DMS153 treated with DMSO at 0.1 percent for 48 hours (cell line): Measurements from ENCODE around the gene EFNA5.

Experiments used
- DNase-seq: peaks from one replicate; lab custom pipeline; 2025; ENCODE audit not compliant: unreplicated experiment; lab: John Stamatoyannopoulos, UW

Gene EFNA5

DNA sequence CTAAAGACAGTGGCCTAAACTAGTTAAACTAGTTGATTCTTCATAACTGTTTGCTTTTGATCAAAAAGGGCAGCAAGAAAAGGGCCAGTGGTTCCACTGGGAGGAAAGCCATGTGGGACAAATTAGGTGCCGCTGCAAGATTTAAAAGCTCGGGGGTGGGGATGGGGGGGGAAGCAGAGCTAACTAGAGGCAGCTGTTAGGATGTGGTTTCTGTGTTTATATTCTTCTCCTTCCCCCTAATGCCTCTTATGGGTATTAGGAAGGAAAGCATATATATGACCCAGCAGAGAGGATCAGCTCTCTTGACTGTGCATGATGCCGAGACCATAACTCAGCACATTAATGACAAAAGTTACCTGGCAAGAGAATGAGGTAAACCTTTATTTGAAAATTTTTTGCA is 65.7 kb downstream of the EFNA5 start:
- DNase-seq, result no peak

DNA sequence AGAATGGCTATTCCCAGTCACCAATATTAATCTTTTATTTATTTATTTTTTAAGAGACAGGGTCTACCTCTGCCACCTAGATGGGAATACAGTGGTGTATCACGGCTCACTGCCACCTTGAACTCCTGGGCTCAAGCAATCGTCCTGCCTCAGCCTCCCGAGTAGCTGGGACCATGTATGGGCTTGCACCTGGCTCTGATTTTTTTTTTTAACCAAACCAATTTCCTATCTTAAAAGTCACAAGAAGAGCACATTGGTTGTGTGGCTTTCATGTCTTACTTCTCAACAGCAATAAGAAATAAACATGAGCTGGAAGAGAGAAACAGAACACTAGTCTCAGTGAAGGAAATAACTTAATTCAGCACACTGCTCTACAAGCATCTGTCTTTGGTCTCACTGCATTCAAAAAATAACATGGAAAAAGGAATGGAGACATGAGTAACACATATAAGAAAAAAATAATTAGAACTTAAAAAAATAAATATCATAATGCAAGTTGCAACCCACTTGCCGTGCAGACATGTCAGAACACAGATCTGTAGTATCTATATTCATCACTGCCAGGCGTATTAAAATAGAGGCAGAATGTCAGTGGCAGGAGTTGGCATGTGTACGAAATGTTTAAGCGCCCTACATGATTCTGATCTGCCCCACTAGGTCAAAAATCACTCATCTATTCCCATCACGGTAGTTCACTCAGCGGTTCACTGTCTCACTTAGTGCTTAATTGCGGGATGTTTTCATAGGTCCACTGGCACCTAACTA is 66.4 kb downstream of the EFNA5 start:
- DNase-seq, result no peak

DNA sequence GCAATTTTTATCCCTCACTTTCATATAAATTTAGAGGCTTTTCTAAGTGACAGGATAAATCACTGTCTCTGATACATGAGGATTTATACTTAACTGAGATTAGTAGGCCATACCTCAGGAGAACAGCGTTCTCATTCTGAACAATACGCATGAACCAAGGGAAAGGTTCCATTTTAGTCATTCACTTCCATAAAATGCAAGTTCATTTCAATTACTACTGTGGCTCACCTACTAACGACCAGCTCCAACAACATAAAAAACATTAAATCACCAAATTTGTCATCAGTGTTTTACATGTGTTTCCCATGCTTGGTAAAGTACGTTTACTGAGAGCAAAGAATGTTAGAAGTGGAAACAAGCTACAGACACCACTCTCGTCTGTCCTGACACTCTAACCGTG is 67.4 kb downstream of the EFNA5 start:
- DNase-seq, result no peak

DNA sequence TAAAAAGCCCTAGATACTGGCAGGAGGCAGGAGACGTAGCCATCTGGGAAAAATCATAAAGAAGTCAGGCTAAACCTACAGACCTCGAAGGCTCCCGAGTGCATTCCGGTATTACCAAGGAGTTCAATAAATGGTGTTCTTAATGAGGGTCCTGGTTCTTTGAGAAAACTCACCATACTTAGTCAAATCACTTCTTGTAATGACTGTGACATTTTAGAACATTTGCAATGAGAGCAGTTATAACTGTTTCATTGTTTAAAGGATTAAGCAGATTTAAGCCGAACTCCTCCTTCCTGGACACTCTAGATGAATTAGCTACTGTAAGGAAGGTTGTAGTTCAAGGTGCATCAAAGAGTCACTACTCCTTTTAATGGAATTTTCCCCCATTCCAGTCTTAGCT is 67.8 kb downstream of the EFNA5 start:
- DNase-seq, result no peak

DNA sequence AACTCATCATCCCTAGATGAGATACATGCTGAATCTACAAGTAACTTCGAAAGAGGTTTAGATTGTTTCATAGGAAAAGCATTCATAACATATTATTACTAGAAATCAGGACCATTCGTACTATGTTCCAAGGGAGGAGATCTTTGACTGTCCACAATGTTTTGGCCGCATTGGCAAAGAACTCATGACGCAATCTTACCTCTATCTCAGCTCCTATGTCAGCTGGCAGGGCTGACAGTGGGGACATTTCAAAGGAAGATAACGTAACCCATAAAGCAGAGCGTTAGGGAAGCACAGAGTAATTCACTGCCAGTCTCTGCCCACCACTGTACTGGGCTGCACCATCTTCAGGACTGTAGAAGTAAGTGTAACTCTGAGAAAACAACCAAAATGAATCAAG is 69.7 kb downstream of the EFNA5 start:
- DNase-seq, result no peak

DNA sequence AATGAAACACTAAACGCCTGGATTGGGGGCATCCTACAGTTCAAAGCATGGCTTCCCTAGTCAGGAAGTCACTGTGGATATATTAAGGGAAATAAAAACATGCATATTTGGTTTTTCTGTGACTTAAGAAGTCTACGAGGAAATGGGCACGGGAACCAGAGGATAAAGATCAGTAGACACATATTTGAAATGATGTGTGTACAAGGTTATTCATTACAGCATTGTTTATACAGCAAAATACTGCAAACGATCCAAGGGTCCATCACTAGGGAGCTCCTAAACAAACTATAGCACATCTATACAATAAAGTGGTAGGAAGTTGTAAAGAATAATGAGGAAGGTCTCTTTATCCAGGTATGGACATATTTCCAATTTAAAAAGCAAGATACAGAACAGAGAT is 71.8 kb downstream of the EFNA5 start:
- no peak for DNase-seq

DNA sequence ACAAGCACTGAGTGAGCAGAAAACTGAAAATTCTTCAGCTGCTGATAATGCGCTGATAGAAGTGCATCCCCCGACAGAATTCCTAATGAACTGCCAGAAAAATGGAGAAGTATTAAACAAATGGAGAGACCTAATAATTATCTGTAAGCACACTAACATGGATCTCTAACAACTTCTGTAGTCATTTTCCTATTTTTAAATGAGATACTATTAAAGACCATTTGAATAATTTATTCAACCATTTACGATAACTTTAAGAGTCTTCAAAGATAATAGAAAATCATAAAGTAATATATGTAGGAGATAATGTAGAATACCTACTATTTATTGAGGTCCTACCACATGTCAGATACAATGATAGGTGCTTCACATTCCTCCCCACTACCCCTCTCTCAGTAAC is 72.9 kb downstream of the EFNA5 start:
- no peak for DNase-seq

DNA sequence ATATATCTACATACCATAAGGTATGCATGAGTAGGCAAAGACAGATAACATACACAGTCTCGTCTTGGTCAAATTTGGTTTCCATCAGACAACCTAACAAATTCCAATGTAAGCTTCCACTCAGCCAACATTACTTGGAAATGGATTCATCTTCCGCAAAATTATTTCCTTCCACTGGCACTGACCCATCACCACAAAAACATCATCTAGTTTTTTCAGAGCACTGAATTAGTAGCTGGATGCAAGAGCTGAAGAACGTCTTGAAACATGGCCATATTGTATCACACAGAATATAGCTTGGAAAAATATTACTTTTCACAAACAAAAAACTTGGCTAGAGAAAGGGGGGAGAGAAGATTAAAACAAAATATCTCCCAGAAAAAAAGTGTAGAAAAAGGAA is 73.5 kb downstream of the EFNA5 start:
- no peak for DNase-seq

DNA sequence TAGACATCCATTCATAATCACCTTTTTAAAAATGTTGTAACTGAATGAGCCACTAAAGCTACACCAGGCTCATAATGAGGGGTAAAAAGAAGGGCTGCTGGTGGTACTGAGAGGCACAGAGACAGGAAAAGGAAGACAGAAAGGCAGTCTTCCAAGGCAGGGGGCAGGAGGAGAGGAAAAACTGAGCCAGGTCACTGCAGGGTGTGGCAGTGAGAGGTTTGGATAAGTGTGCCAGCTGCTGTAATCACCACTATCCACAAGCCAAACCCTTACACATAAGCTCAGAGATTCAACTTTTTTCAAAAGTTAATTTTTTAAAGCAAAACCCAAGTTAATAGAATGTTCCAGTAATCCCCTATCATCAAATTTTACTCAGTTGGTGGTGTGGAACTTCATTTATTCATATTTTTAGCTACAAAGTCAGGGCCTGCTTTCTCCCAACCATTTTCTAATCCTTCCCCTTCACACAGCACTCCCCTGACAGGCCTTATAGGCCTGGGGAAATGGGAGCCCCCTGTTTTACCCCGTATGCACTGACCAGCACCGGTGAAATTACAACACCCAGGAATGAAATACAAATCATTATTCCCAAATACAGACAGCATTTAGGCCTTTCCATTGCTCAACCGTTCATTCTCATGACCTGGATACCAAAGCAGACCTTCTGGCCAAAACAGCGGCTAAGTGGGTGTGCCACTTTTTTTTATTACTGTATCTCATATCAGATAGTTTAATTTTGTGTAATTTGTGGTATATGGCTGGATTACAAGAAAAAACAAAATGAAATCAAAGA is 76.3 kb downstream of the EFNA5 start:
- no peak for DNase-seq

DNA sequence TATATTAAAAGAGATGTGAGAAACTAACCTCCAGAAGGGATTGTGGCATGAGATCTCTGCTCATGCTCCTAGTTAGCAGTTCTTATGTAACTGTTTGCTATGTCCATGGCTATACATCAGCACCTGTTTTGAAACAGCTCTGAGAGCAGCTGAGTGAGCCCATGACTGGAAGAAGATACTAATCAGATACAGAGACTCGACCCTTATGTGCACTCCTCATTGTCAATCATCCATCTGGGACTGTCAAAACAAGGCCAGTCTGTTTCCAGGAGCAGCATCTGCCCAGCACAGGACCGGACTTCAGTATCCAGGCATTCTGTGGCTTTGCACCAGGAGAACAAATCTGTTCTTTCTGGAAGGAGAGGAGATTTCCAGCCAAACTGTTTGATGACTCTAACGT is 77.7 kb downstream of the EFNA5 start:
- DNase-seq, result no peak

DNA sequence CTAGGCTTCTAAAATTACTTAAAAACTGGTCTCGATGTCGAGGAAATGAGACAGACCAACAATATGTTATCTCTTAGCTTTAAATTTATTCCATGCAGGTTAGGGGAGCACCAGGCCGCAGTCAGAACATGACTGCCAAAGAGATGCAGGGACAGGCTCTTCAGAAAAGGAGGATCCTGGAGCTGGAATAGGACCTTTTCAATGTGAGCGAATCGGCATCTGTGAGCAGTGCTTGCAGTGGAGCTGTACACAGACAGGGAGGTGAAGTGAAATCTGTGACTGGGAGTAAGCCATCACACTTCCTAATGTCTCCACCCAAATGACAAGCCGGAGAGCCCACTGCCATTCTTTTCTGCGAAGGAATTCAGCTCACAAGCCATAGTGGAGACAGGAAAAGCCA is 78.2 kb downstream of the EFNA5 start:
- DNase-seq, result no peak

DNA sequence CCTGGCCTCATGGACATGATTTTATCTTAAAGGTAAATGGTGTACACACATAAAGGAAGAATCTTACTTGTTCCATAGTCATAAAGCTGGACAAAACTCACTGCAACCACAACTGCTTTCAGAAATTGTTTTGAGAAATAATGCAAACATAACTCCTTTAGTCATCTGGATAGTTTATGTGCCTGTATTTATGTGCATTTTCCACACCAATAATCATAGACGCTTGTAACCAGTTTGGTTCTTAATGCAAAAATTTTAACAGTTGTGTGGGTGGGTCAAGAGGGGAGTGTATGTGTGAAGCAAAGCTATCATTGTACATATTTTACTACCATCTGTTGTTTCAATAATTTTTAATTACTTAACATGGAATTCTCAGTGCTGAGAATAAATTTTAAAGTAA is 80.1 kb downstream of the EFNA5 start:
- DNase-seq, result no peak

DNA sequence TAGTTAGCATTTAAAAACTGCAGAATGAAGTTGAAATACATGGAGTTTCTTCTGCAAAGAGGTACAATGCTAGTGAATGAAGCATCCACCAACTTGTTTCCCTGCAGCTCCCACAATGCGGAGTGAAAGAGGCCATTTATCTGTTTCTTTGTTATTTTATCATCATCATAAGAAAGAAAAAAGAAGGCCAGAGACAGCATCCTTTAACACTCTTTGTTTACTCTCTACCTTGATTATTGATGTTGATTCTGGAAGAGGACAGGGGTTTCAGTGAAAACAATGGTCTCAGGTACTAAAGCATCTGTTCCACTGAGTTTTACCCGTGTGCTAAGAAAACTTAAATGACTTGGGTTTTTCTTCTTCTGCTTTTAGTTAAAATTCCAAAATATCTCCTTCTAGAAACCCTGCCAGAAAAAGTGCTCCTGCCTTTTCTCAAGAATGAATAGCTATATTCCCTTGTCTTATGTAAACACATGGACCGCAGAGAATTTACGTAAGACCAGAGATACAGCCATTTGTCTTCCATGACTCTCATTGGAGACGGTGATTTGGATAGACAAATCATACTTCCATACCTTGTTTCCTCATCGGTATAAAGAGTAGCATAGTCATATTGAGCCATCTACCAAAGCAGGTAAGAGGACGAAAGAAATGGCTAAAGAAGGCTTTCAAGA is 81.1 kb downstream of the EFNA5 start:
- no peak for DNase-seq

DNA sequence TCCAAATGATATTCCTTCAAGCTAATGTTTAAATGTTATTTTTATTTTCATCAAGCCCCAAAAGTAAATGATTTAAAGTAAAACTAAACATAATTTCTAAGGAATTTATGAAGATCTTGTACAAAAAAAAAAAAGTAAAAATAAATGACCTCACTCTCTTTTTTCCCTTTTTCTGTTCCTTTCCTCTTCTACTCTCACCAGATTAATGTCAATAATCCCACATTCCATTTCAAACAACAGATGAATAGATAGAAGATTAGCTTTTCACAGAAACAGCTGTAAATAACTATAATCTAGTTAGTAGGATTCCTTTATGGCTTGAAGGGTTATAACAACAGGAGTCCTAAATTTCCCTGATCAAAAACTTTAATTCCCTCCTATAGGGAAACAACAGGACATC is 88.1 kb downstream of the EFNA5 start:
- no peak for DNase-seq

DNA sequence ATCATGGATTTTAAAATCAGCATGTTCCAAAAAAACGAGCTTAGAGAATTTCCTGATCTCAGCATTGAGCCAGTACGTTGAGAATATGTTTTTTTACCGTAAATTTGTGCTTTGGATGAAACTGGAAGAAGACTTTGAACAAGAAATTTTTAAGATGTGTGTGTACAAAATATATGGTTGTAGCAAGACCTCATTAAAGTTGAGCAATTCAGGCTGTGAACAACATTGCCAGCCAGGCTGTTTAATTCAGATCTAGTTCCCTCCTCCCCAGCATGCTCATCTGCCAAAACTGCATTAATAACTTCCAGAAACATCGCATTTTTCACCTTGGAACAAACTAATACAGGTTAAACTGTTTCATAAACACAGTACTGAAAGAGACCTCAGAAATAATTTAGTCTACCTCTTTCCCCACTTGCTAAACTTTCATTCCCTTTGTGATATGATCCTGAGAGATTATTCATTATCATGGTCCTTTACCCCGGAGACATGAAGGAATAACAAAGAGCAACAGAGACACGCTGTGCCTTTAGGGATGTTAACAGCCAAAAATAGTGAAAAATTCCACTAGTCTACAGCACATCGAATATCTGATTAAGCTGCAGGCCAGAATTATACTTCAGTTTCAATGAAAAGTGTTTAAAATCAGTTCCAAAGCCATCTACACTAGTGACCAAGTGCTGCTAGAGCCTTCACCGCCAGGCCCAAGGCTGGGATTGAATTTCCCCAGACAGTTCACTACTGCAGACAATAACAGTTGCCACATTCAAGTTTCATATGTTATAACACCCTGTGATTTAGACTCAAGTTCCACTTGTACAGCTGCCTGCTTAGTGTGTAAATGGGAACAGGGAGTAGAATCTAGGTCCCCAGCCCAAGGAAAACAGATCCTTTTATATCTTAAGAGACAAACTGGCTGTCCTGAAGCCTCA is 89.6 kb downstream of the EFNA5 start:
- no peak for DNase-seq

DNA sequence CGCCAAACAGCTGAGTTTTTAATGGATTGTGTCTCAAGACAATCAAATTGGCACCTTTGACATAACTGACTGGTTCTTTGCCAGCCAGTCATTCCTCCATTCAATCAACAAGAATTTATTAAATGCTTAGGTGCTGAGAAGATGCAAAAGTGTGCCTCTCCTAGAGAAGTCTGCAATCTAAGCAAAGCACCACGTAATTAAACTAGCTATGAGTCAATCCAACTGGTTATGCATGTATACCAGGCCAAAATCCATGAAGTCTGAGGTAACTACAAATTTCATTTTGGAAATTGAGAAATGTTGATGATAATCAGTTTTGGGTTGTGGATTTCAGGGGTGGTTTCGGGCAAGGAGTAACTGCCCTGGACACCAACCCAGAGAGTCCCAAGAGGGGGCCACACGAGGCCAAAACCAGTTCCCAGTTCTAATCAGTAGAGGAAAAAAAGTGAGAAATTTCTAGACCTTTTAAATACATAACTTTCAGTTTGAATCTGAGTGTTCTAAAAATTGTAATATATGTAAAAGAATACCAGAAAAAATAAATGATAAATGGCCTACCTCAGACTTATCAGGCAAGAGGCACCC is 92.6 kb downstream of the EFNA5 start:
- DNase-seq, result no peak

DNA sequence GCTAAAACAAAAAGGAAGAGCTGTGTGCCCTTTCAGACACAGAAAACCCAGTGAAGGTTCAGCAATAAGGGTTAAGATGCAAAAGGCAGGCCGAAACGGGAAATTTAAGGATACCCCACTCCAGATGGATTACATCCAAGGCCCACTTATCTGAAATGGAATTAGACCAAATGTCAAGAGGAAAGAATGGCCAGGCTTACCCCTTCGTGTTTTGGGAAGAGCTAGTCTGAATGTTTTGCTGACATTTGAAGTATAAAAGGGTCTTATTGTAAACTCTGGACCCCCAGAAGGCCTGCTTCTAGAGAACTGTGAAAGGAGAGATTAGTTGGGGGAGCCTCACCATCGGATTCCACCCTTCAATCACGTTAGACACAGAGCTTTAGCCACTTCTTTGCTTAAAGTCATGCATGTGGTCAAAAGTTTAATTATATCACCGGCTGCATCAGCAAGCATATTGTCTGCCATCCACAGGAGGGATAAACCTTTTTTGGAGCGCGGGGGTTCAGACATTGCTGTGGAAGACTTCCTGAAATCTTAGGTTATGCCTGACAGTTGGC is 93.3 kb downstream of the EFNA5 start:
- DNase-seq, result no peak

DNA sequence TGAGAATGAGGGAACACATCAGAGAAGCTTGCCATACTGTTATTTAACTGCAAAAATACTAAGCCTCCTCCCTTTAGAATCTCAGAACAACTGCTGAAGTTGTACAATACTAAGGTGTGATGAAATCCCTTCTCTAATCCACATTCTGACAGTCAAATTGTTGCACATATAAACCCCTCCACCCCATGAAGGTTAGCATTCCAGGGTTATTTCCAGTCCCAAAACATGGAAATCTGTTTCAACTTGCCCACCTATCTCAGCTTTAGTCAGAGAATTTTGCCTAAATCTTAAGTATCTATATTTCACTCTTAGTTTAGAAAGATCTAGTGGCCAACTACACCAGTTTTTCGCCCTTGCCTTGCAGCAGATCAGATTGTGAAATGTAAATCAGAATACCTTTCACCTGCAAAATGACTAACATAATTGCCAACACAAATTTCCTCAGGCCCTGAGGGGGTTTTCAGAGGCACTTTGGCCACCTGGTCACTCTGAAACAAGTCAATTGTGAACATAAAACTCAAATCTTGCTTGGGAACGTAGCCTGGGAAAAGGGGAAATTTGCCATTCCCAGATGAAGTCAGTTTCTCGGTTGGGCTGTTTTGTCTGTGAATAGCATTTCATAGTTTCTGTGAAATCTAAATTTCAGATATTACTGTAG is 93.9 kb downstream of the EFNA5 start:
- no peak for DNase-seq

DNA sequence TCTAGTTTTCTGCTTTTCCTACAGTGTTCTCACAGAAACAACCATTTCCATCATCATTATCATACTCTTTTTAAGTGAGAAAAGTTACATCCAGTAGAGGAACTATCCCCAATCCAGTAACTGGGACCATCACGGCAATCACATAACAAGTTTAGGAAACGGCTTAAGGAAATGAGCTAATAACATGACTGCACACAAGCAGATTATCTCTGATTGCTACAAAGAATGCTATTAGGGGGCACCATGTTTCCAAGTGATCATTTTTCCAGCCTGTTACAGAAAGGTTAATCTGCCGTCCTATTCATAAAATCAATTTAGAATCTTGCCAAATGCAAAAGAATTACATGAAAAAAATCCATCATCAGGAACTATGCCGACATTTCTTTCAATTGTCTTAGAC is 94.6 kb downstream of the EFNA5 start:
- DNase-seq, result no peak

DNA sequence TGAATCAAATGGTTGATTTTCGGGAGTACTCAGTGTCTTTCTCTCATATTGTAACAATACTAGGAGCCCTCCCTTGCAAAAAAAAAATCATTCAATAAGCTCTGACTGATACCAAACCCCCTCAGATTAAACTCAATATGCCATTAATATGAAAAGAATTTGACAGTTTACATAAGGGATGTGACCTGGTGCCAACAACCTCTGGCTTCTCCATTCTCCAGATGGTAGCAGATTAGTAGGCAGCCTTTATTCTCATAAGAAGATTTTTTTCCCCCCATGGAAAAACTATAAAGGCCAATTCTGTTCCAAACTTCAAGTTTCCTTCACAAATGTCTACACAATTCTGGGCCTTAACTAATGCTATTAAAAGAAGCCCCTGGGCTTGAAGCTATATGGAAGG is 96.5 kb downstream of the EFNA5 start:
- no peak for DNase-seq
